ENCODE measurements around the gene PKD1. TPM values are rescaled to one million over a fixed set of nuclear protein-coding genes. Genes with fewer than 3 reads are reported as not detected.
A peak's percentile ranks its signal among the peaks of the same experiment; 100 is the strongest.
"Not testable (repeated sequence)": the region's sequence is repeated elsewhere in the genome, so short reads cannot be mapped to it uniquely, and the experiment has no call there.

PKD1 gene
- total RNA-seq, 1 donor from 2014 or later: 31.5 TPM

DNA sequence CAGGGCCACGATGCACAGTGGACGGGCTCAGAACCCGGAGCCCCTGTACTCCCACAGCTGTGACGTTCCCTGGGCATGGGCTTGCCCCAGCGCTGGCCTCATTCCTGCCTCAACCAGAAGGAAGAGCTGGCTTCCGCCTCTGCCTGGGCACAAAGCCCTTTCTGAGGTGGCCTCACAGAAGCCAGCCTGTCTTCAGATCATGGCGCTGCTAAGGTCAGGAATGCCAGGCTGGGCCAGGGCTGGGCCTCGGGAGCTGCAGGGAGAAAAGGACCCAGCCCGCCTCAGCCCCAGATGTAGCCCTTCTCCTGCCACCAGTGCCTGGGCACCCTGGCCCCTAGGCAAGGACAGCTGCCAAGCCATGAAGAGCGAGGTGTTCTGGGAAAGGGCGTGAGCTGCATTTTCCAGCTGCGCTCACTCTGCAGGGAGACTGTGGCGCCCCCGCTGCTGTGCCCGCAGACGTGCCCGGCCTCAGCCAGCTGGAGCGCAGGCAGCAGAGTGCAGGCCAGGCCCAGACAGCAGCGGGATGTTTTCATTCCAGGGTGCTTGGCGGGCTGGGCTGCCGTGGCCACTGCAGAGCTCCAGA lies 9.4 kb downstream of the PKD1 start:
- not testable (repeated sequence) for DNase-seq (ENCODE audit: low read depth in 2 of 2)

DNA sequence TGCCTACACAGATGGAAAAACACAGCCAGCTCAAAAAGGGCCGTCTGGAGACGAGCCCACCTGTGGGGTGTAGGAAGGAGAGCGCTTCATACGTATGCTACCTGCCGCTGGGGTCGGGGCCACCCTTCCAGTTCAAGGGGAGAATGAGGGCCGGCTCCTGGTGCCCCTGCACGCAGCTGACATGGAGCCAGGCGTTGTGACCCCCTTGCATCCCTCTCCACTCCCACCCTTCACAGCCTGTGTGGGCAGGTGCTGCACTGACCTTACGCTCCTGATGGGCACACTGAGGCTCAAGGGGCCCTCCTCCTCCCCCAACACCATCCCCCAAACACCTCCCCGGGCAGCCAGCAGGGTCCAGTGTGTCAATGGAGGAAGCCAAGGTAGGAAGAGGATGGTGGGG lies 10.1 kb downstream of the PKD1 start:
- DNase-seq (ENCODE audit: low read depth in 2 of 2): not testable (repeated sequence)

DNA sequence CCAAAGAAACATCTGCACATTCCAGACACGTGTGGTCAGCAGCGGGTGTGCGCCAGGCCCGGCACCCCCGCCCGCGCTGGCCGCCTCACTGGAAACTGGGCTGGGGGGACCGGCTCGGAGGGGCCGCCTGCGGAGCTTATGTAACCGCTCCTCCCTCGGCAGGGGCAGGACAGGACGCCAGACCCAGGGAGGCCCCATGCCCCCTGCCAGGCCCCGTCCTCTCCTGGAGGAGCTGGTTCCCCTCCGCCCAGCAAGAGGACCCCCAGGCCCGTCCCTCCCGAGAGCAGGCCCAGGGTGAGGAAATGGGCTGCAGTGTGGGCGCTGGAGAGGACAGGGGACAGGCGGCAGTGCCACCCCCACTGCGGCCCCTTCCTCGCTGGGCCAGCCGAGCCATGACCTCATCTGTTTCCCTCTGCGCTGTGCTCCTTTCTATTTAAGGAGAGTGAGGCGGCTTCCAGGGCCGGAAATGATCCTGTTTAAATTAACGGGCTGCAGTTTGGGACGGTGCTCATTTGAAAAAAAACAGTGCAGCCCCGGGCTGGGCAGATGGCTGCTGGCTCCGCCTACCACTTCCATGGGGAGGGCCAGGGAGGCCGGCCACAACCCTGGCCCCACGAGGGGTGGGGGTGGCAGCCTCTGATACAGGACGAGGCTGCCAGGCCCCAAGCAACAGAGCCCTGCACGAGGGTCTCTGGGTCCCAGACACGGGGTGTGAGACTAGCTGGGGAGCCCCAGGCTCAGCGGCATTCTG lies 10.8 kb downstream of the PKD1 start:
- peak; percentile 77 to 79 for DNase-seq (ENCODE audit: low read depth in 2 of 2)

GRCh38 chr16:2124377-2124693 lies 11.4 kb downstream of the PKD1 start:
- not testable (repeated sequence) for DNase-seq (ENCODE audit: low read depth in 2 of 2)

GRCh38 chr16:2123706-2124376 lies 11.9 kb downstream of the PKD1 start:
- DNase-seq (ENCODE audit: low read depth in 2 of 2): not testable (repeated sequence)

DNA sequence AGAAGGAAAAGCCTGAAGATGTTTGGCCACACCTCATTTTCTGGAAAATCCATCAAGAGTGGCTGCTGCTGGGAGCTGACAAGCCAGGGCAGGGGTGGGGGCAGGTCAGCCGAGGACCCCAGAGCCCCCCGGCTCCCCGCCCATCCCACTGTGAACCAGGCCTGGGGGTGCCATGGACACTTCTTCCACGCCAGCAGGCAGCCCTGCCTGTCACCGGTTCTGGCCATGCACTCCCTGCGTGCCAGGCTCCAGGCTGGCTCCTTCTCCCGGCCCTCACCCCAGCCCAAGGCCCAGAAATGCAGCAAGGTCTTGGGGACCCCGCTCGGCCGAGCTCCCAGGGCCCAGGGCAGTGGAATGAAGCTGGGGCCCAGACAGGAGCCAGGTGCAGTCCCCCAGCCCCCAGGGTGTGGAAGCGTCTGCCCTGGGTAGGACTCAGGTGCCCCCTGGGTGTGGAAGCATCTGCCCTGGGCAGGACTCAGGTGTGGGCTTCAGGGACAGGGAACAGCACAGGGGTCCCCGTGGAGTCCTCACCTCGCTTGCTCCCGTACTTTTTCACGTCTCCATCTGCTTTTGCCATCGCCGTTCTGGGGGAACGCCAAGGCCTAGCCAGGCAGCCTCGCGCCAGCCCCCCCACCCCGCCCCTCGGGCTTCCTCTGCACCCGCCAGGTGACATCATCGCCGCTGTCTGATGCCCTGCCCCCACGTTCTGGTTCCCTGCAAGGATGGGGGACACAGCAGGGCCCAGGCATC lies 12.6 kb downstream of the PKD1 start:
- not testable (repeated sequence) for DNase-seq (ENCODE audit: low read depth in 2 of 2)

DNA sequence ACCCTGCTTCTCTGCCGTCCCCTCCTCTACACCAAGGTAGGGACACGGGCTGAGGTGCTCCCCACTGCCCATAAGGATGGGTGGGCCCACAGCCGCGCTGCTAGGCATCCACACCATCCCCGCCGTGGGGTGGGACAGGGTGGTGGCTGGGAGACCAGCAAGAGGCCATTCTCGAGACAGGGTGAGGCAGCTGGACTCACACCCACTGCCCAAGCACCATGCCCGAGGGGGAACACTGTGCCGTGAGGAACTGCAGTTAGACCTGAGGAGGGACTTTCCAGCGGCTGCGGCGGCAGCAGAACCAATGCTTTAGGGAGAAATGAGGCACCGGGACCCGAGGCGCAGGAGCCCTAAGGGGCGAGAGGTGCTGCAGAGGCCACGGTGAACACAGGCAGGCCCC lies 13.3 kb downstream of the PKD1 start:
- no peak for DNase-seq (ENCODE audit: low read depth in 2 of 2)

DNA sequence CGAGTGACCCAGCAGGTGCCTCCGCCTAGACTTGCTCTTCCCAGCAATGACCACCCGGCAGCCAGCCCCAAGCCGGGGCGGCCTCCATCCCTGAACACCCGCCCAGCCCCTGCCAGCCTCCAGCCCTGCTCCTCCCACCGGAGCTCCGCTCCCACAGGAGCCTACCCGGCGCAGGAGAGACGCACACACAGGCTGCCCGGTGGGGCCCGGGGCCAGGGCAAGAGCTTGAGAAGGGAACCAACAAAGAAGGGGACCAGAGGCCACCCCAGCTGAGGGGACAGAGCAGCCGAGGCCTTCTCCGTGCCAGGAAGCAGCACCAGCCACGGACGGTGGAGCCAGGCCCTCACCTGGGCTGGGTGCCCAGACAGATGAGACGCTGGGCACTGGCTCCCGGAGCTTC lies 13.8 kb downstream of the PKD1 start:
- no peak for DNase-seq (ENCODE audit: low read depth in 2 of 2)

- DNase-seq (ENCODE audit: low read depth in 2 of 2): peak; percentile 70 to 71
Measured at GRCh38 chr16:2121325-2121724, 14.4 kb downstream of the PKD1 start.

DNA sequence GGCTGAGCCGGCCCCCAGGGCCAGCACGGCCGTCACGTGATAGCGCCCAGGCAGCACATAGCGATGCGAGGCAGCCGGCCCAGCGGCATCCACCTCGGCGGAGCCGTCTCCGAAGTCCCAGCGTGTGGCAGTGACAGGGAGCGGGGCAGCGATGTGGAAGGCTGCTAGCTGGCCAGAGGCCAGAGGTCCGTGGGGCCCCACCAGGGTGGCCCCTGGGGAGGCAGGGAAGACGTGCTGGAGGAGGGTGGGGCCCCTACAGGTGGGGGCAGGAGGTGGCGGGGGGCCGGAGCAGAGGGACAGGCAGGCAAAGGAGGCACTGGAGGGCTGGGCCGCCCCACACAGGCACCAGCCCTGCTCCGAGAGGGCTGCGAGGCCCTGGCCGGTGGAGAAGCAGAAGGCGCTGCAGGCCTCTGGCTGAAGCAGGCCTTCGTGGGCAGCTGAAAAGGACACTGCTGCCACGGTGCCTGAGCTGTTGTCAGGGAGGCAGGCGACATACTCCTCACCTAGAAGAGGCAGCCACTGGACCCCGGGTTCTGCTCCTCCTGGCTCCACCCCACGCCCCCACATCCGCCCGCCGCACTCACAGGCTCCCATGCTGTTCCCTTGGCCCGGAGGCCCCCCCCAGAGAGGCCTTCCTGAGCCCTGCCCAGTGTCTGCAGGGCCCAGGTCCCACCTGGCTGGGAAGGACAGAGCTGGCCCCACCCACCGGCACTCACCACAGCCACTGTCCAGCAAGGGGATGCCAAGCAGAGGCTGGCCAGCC lies 17.6 kb downstream of the PKD1 start:
- not testable (repeated sequence) for DNase-seq (ENCODE audit: low read depth in 2 of 2)

- not testable (repeated sequence) for DNase-seq (ENCODE audit: low read depth in 2 of 2)
Measured at GRCh38 chr16:2117341-2117740, 18.4 kb downstream of the PKD1 start.

DNA sequence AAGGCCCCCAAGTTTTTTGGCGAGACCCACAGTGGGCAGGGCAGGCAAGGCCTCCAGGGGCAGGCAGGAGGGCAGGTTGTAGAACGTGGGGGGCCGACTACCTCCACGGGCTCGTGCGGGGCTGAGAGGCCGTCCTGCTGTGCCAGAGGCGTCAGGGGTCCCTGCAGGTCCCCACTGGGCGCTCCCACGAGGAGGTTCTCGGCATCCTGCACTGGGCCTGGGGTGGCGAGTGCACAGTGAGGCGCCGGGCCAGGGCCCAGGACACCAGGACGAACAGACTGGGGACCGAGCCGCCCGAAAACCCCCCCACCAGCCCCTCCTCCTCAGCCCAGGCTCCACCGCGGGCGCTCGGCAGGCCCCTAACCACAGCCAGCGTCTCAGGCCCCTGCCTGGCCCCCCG lies 19.3 kb downstream of the PKD1 start:
- DNase-seq (ENCODE audit: low read depth in 2 of 2): not testable (repeated sequence)

- DNase-seq (ENCODE audit: low read depth in 2 of 2): no peak
Measured at GRCh38 chr16:2115591-2115973, 20.1 kb downstream of the PKD1 start.

DNA sequence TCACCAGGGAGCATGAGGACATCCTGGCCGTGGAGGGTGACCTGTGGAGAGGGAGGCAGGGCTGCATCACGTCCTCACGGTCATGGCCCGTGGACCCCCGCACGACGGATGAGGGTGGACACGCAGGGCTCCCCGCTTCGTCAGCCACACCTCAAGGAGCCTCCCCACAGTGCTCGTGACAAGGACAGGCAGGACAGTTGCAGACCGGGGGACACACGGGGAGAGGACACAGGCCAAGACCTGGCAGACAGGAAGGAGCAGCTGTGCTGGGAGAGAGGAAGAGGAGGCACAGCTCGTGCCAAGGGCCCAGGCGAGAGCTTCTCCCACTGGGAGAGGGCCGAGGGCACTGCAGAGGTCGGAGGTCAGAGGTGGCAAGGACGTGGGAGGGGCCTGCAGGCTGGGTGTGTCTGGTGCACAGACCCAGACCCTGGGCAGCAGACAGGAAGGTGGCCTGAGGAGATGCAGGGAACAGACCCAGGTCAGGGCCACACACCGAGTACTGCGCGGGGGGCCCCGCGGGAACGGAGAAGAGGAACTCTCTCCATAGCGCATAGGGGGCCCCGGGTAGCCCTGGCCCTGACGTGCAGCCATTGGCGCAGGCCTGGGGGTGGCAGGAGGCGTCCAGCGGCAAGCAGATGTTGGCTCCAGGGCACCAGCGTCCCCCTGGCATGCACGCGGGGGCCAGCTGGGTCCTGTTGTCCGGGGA lies 20.7 kb downstream of the PKD1 start:
- DNase-seq (ENCODE audit: low read depth in 2 of 2): not testable (repeated sequence)

- DNase-seq (ENCODE audit: low read depth in 2 of 2): not testable (repeated sequence)
Measured at GRCh38 chr16:2114225-2114624, 21.5 kb downstream of the PKD1 start.

DNA sequence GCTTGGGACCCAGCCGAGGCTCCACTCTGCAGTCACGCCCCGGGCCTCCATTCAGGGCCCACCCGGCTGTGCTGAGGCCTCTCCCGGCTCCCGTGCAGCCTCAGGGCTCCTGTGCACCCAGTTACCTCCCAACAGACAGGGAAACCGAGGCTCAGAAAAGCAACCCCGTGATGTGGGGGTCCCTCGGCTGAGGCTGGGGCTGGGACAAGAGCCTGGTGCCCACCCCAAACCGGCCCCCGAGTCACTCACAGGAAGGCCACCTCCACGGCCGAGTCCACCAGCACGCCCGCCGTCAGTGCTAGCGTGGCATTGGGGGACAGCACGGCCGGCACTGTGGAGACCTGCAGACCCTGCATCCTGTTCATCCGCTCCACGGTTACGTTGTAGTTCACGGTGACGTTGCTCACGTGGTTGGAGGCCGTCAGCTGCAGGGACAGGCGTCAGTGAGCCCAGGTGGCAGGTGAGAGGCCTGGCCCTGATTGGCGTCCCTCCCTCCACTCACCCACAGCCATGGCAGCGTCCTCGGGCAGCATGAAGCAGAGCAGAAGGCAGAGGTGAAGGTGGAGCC lies 23.1 kb downstream of the PKD1 start:
- not testable (repeated sequence) for DNase-seq (ENCODE audit: low read depth in 2 of 2)

- DNase-seq (ENCODE audit: low read depth in 2 of 2): not testable (repeated sequence)
Measured at GRCh38 chr16:2111412-2112335, 24.0 kb downstream of the PKD1 start.

DNA sequence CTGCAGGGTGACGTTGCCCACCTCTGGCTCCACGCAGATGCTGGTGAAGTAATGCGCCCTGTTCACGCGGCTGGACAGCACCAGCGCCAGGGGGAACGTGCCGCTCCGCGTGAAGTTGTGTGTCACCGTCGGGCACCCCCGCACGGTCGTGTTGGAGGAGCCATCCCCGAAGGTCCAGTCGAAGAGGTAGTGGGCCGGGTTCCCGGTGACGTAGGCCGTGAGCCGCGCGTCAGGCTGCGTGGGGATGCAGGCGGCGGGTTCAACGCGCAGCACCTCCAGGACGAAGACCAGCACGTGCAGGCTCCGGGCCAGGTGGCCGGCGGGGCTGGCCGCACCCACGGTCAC lies 24.7 kb downstream of the PKD1 start:
- not testable (repeated sequence) for DNase-seq (ENCODE audit: low read depth in 2 of 2)

DNA sequence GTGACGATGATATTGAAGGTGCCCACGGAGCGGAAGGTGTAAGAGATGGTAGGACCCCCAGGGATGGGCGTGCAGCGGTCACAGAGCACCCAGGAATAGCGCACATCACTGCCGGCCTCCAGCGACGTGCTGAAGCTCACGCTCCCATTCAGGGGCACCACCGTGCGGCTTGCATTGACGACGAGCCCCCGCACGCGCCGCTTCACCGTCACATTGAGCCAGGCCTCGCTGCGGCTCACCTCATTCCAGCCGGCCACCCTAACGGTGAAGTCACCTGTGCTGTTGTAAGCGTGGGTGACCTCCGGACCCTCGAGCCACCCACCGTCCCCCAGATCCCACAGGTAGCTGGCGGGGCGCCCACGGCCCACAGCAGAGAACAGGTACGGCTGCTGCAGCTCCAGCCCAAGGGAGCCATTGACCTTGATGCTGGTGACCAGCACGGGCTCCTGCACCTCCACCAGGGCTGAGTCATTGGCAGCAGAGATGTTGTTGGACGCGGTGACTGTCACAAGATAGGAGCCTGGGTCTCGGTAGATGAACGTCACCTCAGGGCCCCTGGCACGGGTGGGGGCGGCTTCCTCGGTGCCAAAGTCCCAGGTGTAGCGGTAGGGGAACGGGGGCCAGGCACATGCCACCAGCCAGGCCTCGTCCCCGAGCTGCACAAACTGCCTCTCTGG lies 25.2 kb downstream of the PKD1 start:
- DNase-seq (ENCODE audit: low read depth in 2 of 2): not testable (repeated sequence)

All from lung microvascular endothelial cell (primary cell).